Activated naive CD4-positive, alpha-beta T cell treated with anti-CD3 and anti-CD28 coated beads, Interleukin-2, amount 50 U/mL, for 72 hours (primary cell): ENCODE measurements around the gene MRPS14. TPM values are rescaled to one million over a fixed set of nuclear protein-coding genes. Genes with fewer than 3 reads are reported as not detected.
"Not testable (repeated sequence)": the region's sequence is repeated elsewhere in the genome, so short reads cannot be mapped to it uniquely, and the experiment has no call there.

ENCODE experiments used
- ATAC-seq, 2 donors: fragments of 150-1000 bp; cut with Tn5 transposase; 2 replicates each; pipeline ENCODE4 v1.10.0; 2021; ENCODE audit warnings: mild to moderate bottlenecking in 2 of 2, moderate library complexity in 2 of 2
- DNase-seq, 2 donors: peaks; one replicate each; pipeline ENCODE4 v3.0.0; 2021 to 2022; ENCODE audit warnings: low spot score in 2 of 2
- H3K27ac Mint-ChIP-seq, 2 donors: one replicate each; pipeline ENCODE4 v1.8.0; 2022; ENCODE audit warnings: mild to moderate bottlenecking in 2 of 2, mixed read lengths in 2 of 2
- H3K36me3 Mint-ChIP-seq, 2 donors: one replicate each; pipeline ENCODE4 v1.8.0; 2022; ENCODE audit warnings: mixed read lengths in 2 of 2
- H3K9me3 Mint-ChIP-seq, 2 donors: one replicate each; pipeline ENCODE4 v1.8.0; 2022; ENCODE audit warnings: mixed read lengths in 2 of 2
- total RNA-seq, 2 donors: library from RNA; stranded (reverse); gene quantifications; one replicate each; pipeline ENCODE4 v1.2.3, GENCODE V29; 2022

MRPS14 gene
- total RNA-seq, result 10 to 100 TPM; 42.6 to 45.7 TPM

DNA sequence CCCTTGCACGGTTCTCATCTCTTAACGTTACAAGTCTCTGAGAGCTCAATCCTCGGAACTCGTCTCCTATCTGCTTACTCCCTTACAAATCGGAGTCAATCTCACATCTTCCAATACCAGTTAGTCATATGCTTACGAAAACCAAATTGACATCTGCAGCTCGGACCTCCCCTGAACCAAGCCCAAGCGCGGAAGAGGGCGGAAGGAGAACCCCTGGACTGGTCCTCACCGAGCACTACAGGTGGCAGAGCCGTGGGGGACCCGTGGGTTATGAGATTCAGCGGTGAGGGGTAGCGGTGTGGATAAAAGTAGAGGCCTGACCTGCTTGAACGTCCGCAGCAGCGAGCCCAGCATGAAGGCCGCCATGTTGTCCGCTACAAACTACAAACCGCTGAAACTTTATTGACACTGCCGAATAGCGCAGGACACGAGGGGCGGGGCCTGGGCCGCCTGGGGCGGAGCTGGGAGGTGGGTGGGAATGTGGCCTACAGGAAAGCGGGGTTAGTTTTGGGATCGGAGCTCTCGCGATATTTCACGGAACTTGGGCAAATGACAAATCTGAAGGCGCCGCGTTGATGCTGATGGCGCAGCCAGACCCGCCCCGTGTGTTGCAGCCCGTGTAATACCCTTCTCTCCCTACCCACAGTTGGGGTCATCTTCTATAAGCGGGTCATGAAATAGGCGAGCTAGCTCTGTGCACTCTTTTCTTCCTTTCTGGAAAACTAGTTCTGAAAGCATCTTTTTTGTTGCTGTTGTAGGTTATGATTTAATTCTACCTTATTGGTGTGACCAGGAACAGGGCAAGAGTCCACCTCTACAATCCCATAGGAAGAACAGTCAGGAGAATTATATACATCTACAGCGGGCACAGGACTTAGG is at the start of gene MRPS14:
MRPS14 (minus strand) TSS at position 383 of the 879 bp plus-strand sequence; CDS start at position 366, 17 bp downstream.
- Mint-ChIP-seq H3K27ac (peak within 1 kb of the TSS; percentile 93 to 98), H3K9me3 (peaks cover 5 to 9% of the 10 kb centered on the region in 2 donors), H3K36me3 (peaks cover 13 to 19% of the 10 kb centered on the region in 2 donors)
- ATAC-seq, result peak; percentile 91 to 93
- DNase-seq, result peak; percentile 96 to 97

DNA sequence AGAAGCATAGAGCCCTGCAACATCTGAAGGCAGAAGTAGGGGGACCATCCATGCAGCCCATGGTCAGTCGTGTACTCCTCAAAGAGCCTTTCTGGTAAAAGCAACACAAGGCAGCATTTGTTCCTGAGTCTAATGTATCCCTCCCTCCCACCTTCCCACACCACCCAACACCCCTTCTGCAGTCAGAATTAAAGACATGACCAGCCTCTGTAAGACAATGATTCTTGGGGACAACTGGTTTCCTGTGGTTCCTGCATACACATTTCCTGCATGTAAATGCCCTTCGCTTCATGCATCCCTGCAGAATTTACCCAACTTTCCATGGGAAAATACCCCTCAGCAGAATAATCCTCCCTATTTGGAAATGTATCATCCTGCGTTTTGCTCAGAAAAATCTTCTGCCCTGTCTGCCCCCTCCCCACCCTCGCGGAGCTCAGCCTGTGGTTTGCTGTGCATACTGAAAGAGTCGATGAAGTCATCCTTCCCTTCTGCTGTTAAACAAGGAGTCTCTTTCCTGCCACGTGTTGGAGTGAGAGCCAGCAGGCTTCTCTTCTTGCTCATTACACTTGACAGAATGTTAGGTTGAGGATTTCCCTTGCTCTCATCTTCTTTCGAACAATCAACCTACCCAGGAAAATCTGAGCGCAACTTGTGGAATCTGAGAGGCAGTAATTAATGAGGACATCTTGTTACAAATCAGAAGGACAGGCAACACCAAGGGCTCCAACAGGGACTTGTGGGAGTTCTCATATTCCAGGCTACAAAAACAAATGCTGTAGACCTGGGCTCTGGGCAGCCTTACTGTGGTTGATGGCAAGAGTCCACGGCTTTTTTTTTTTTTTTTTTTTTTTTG is 49.1 kb upstream of the MRPS14 start:
- Mint-ChIP-seq H3K36me3 (no peaks in the 10 kb centered on the region), H3K27ac (no peak overlapping the region), H3K9me3 (no peaks in the 10 kb centered on the region)
- ATAC-seq (peak; percentile 93 to 95), DNase-seq (peak in 1 of 2 donors; percentile 27)

DNA sequence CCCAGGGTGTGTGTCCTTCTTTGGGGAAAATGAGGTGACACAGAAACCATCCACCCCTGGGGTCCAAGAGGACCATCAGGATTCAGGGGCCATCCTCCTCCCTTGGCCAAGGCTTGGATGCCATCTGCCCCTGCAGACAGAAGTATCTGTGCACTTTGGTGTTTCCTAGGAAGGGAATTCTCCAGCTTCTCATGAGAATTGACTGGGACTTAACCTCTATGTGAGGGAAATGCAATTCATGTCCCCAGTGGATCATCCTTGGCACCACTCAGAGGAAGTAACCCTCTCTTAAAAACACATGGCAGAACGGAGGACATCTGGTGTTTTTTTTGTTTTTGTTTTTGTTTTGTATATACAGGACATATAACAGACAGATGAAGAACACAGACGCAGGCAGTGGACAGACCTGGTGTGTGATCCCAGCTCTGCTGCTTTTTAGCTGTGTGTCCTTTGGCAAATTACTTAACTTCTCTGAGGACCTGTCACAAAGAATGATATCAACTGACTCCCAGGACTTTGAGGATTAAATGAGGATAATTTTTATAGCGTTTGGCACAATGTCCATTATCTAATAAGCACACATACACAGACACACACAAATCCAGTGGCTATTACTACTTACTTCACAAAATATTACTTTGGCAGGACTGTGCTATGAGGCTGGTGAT is 48.2 kb upstream of the MRPS14 start:
- ATAC-seq, result no peak
- DNase-seq, result no peak
- no peak overlapping the region for H3K27ac Mint-ChIP-seq
- H3K9me3 Mint-ChIP-seq, result no peaks in the 10 kb centered on the region
- no peaks in the 10 kb centered on the region for H3K36me3 Mint-ChIP-seq

DNA sequence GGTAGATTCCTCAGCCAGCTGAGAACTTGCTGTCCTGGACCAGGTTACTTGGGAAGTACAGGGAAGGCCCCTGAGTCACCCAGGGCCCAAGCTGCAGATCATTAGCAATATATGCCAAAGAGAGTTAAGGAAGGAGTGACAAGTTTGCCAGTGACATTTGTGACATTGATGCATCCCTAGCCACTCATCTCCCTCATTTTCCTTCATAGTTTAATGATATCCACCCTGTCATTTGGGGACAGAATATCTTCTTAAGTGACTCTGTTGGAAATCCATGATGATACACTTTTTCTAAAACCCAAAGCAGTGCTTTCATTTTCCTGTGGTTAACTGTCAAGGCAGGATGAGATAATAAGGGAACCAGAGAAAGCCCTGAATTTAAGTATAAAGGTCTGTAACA is 47.6 kb upstream of the MRPS14 start:
- DNase-seq, result no peak
- Mint-ChIP-seq H3K27ac (no peak overlapping the region), H3K9me3 (no peaks in the 10 kb centered on the region), H3K36me3 (no peaks in the 10 kb centered on the region)
- no peak for ATAC-seq

DNA sequence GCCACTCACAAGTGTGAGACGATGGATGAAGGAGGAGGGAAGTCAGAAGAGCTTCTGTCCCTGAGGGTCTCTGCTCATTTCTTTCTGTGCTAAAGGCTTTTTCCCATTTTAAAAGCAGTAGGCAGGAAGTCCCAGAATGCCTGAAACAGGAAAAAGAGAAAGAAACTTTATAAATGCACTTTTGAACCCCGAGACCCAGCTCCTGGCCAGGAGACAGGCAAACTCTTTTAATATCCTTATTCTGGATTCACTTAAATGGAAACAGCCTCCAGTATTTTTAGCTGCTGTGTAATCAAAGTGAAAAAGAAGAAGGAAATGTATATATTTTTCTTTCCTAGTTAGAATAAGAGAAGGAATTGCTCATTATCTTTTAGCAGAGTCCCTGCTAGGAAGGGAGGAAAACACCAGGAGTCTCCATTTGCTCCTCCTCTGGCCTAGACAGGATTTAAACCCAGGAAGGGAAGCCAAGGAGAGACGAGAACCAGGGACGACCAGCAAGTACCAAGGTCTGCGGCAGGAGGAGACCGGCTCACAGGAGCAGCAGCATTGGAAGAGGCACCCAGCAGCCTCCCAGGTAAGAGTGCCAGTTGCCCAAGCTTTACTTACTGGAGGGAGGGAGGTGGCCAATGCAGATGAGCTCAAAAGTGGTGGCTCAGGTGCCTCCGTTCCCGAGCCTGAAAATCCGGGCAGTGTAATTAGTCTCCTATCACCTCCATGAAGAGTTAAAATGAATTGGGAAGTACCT is 44.3 kb upstream of the MRPS14 start, which contains the start of gene TNN:
TNN (plus strand) TSS at position 472 of the 745 bp plus-strand sequence. CDS start 9,586 bp downstream, outside the sequence.
- H3K27ac Mint-ChIP-seq, result no peak within 1 kb of the TSS
- DNase-seq, result no peak
- no peaks in the 10 kb centered on the region for H3K9me3 Mint-ChIP-seq
- no peaks in the 10 kb centered on the region for H3K36me3 Mint-ChIP-seq
- ATAC-seq, result no peak

DNA sequence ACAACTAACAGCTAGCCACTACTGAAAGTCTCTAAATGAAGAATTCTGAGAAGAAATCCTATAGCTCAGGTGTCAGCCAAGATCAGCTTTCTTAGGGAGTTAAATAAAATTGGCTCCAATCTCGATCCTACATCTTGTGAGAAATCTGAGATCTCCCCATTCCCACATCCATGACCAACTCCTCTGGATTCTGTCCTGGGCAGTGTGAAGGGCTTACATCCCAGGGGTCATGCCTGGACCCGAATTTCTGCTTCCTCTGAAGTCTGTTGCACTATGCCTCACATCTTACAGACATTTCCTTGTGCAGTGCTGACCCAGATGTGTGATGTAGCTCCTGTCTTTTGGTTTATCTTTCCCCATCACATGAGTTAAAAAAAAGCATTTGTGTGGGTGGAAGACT is 39.6 kb upstream of the MRPS14 start:
- Mint-ChIP-seq H3K27ac (no peak overlapping the region), H3K36me3 (no peaks in the 10 kb centered on the region), H3K9me3 (no peaks in the 10 kb centered on the region)
- no peak for ATAC-seq
- no peak for DNase-seq

DNA sequence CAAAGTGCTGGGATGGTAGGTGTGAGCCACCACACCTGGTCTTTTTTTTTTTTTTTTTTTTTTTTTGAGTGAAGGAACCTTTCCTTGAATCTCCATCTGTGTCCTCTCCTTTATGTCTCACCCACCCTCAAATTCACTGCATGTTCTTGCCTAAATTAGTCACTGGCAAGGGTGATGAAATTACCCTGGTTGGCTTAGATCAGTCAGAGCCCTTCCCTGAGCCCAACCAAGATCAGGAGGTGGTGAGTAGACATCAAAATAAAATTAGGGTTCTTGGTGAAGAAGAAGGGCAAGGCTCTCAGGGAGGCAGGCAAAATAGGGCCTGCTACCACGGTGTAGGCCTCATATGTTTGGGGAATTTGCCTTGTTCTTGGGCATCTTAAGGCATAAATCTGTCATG is 39.1 kb upstream of the MRPS14 start:
- no peak overlapping the region for H3K27ac Mint-ChIP-seq
- DNase-seq (no peak), ATAC-seq (no peak)
- H3K9me3 Mint-ChIP-seq, result no peaks in the 10 kb centered on the region
- H3K36me3 Mint-ChIP-seq, result no peaks in the 10 kb centered on the region

DNA sequence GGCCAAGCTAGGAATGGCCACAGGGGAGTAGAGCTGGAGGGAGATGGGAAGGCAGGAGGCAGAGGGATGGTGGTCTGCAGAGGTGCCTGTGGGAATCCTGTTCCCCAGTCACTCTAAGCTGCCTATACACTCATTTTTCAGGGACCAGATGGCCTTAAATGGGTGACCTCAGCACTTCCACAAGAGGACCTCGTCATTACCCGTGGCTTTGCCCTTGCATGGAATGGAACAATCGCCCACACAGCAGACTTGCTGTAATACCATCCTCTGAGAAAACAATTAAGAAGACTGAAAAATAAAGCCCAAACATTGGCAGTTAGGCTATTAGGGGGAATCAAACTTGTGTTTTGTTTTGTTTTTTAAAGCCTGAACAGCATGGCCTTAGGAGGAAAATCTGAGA is 31.5 kb upstream of the MRPS14 start:
- Mint-ChIP-seq H3K36me3 (no peaks in the 10 kb centered on the region), H3K9me3 (no peaks in the 10 kb centered on the region), H3K27ac (no peak overlapping the region)
- ATAC-seq, result no peak
- no peak for DNase-seq

DNA sequence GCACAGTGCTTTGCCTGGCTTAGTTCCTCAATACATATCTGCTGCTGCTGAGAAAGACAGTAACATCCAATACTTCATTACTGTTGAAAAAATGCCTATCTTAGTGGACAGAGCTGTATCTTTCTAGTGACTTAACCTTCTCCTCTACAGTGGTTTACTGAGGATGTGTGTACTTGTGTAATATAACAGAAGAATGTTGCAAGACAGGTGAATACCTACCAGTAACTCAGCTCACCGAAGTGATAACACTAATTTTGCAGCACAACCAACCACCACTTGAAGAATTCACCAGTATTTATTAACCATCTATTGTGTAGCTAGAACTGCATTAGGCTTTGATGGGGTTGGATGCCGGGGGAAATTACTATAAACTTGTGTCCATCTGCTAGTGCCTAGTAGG is 27.8 kb upstream of the MRPS14 start:
- DNase-seq (no peak), ATAC-seq (no peak)
- Mint-ChIP-seq H3K36me3 (no peaks in the 10 kb centered on the region), H3K9me3 (no peaks in the 10 kb centered on the region), H3K27ac (peak overlapping the region in 1 of 2 donors; percentile 4)

DNA sequence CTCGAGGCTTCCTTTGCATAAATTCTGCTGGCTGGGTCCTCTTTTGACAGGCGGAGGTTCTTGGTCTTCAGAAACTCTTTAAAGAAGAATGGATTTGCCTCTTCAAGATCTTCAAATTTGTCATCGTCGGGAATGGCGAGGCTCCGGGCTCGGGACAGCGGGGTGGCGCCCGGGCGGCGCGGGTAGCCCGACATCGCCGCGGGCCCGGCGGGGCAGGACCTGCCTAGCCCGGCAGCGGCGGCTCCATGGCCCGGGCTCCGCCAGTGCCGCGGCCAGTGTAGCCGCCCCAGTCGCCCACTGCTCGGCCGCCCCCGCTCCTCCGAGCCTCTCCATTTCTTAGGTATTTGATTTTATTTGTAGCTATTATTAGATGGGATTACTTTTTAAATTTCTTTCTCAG is 22.3 kb upstream of the MRPS14 start:
- ATAC-seq (no peak), DNase-seq (no peak)
- H3K36me3 Mint-ChIP-seq, result no peaks in the 10 kb centered on the region
- no peaks in the 10 kb centered on the region for H3K9me3 Mint-ChIP-seq
- H3K27ac Mint-ChIP-seq, result no peak overlapping the region

DNA sequence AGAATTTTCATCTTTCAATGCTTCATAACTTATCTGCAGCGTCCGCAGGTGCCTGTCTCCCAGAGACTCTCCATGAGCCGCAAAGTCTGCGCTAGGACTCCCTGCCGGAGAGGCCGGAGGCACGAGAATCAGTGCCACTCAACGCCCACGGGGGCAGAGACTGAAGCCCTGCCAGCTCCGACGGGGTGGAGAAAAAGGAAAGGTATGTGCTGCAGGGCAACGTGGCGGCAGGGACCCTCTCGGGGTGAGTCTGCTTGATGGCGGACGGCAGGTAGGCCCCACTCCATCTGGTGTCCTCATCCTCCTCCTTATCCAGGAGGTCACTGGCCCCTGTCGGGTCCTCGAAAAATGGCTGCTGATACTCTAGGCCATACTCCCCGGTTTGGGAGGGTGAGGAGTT is 21.9 kb upstream of the MRPS14 start:
- no peak for ATAC-seq
- Mint-ChIP-seq H3K27ac (no peak overlapping the region), H3K9me3 (no peaks in the 10 kb centered on the region), H3K36me3 (no peaks in the 10 kb centered on the region)
- DNase-seq, result no peak

DNA sequence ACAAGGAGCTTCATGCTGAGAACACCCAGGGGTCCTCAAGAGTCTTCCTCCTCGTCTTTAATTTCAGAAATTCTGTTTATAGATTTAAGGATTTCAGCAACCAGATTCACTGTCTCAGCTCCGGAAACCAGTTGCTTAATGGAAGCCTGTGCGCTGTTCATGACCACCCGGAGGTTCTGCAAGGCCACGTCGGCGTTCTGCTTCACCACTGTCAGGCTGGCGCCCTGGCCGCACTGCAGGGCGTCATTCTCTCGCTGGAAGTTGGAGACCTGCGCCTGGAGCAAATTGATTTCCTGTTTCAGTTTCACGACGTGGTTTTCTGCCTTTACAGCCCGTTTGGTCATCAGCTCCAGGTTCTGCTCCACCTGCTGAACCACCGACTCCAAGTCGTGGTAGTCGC is 21.4 kb upstream of the MRPS14 start:
- not testable (repeated sequence) for DNase-seq, ATAC-seq, H3K9me3 Mint-ChIP-seq, H3K36me3 Mint-ChIP-seq, H3K27ac Mint-ChIP-seq

DNA sequence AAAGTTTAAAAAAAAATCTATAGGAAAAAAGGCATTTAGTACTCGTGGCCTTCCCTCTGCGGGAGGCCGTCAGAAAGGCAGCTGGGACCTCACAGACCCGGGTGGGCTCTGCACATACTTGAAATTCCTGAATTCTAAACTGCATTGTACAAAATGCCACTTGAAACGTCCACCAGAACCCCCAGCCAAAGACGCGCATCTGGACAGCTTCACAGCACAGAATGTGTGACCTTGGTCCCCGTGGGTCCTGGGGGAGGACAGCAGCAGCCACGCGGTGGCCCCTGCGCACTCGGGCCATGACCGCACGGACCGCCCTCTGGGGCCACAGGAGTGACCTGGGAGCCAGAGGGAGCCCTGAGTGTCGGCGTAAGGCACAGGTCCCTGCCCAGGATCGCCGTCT is 20.6 kb upstream of the MRPS14 start:
- ATAC-seq (no peak), DNase-seq (no peak)
- Mint-ChIP-seq H3K36me3 (no peaks in the 10 kb centered on the region), H3K27ac (no peak overlapping the region), H3K9me3 (no peaks in the 10 kb centered on the region)

DNA sequence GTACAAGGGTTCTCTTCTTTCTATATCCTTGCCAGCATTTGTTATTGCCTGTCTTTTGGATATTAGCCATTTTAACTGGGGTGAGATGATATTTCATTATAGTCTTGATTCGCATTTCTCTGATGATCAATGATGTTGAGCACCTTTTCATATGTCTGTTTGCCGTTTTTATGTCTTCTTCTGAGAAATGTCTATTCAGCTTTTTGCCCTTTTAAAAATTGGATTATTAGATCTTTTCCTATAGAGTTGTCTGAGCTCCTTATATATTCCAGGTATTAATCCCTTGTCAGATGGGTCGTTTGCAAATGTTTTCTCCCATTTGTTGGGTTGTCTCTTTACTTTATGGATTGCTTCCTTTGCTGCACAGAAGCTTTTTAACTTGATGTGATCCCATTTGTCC is 19.4 kb upstream of the MRPS14 start:
- DNase-seq (no peak), ATAC-seq (no peak)
- no peak overlapping the region for H3K27ac Mint-ChIP-seq
- H3K9me3 Mint-ChIP-seq, result no peaks in the 10 kb centered on the region
- no peaks in the 10 kb centered on the region for H3K36me3 Mint-ChIP-seq

DNA sequence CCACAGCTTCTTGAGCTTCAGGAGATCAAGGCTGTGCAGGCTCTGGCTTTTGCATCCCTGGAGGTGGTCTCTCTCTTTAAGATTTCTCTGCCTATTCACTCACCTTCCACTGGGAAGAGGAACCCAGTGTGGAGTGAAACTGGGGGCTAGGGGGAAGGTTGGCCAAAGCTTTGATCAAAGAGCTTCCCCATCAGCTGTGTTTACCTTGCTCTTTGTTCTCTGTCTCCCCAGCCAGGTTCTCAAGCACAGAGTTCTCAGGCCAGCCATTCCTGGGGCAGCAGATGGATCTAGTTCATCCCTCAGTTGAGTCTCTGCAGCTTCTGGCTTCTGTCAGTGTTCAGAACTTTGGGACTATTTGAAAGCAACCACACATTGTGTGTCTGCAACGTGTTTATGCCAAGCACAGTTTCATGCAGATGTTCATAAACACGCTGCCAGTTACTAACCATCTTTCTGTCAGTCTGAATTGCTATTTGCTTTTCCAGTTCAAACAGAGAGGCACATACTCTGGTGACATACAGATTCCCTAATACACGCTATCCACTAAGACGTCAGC is 17.2 kb upstream of the MRPS14 start:
- no peak overlapping the region for H3K27ac Mint-ChIP-seq
- no peaks in the 10 kb centered on the region for H3K9me3 Mint-ChIP-seq
- no peak for DNase-seq
- no peak for ATAC-seq
- H3K36me3 Mint-ChIP-seq, result no peaks in the 10 kb centered on the region

DNA sequence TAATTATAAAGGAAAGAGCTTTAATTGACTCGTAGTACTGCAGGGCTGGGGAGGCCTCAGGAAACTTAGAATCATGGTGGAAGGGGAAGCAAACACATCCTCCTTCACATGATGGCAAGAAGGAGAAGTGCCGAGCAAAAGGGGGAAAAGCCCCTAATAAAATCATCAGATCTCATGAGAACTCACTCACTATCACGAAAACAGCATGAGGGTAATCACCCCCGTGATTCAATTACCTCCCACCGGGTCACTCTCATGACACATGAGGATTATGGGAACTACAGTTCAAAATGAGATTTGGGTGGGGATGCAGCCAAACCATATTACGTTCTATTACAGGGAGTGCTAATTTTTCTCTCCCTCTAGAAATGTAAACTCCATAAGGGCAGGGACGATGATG is 14.2 kb upstream of the MRPS14 start:
- H3K36me3 Mint-ChIP-seq, result no peaks in the 10 kb centered on the region
- no peak for ATAC-seq
- H3K9me3 Mint-ChIP-seq, result no peaks in the 10 kb centered on the region
- H3K27ac Mint-ChIP-seq, result no peak overlapping the region
- DNase-seq, result no peak
